ENCODE results near the gene BMPER. TPM values are rescaled to one million over a fixed set of nuclear protein-coding genes. Genes with fewer than 3 reads are reported as not detected.

Gene BMPER
- total and polyA plus RNA-seq, 12 donors: 0.29 to 1.9 (median 0.85) TPM; not detected in 2

DNA sequence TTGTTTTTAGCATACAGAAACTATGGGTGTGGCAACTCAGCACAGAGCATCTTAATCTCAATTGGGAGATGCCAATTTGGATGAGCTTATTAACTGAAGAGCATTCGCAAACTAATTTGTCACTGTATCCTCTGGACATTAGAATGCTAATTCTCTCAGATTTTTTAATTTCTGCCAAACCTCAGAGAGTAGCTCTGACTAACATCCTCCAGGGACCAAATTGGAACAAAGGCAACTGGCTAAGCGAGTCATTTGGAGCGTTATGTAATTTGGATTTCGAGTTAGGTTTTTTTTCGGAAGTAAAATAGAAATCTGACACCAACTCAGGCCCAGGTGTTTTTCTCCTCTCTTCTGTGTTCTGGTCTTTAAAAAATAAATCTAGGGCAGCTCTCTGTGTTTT, 201.9 kb downstream of the BMPER start:
- no peaks in the 10 kb centered on the region for H3K4me1 ChIP-seq (replicated peaks in 1 of 2)
- no peaks in the 10 kb centered on the region for H3K9me3 ChIP-seq (replicated peaks in 1 of 3)
- peak in 1 of 7 donors; percentile 25 for DNase-seq
- WGBS, 4 donors: 46 to 59% (median 55%) methylated on average over 5 of the region's 5 CpGs
- H3K36me3 ChIP-seq (replicated peaks in 1 of 2): no peaks in the 10 kb centered on the region
- TF ChIP-seq, protein P1, sequence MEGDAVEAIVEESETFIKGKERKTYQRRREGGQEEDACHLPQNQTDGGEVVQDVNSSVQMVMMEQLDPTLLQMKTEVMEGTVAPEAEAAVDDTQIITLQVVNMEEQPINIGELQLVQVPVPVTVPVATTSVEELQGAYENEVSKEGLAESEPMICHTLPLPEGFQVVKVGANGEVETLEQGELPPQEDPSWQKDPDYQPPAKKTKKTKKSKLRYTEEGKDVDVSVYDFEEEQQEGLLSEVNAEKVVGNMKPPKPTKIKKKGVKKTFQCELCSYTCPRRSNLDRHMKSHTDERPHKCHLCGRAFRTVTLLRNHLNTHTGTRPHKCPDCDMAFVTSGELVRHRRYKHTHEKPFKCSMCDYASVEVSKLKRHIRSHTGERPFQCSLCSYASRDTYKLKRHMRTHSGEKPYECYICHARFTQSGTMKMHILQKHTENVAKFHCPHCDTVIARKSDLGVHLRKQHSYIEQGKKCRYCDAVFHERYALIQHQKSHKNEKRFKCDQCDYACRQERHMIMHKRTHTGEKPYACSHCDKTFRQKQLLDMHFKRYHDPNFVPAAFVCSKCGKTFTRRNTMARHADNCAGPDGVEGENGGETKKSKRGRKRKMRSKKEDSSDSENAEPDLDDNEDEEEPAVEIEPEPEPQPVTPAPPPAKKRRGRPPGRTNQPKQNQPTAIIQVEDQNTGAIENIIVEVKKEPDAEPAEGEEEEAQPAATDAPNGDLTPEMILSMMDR (IDR thresholded peaks at IDR 0.05): no peak
- no peak for TF ChIP-seq POLR2A (IDR thresholded peaks at IDR 0.05)
- no peak overlapping the region for H3K4me3 ChIP-seq
- H3K27ac ChIP-seq: no peak overlapping the region
- intact Hi-C loops (cut with DNase I): no loop called here
- H3K27me3 ChIP-seq: no peaks in the 10 kb centered on the region

DNA sequence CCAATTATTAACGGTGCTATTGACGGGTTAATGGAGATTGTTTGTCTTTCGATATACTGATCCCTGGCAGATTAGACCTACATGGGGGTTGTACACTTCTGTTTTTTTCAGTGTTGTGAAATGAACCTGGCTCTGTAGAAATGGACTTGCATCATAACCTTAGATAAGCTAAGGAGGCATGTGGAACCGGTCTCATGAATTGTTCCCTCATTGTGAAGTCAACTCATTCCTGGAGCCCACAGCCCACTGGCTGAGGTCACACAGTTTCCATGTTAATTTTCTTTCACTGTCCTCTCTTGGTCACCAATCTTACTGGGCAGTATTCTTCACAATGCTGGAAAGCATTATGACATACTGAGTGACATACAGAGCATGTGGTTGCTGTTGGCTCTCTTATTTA, 202.8 kb downstream of the BMPER start:
- no peak for DNase-seq
- Histone ChIP-seq H3K4me3 (no peak overlapping the region), H3K27me3 (no peaks in the 10 kb centered on the region), H3K4me1 (replicated peaks in 1 of 2) (no peaks in the 10 kb centered on the region), H3K9me3 (replicated peaks in 1 of 3) (no peaks in the 10 kb centered on the region), H3K36me3 (replicated peaks in 1 of 2) (no peaks in the 10 kb centered on the region), H3K27ac (no peak overlapping the region)
- intact Hi-C loops (cut with DNase I): no loop called here
- TF ChIP-seq, protein P1 (IDR thresholded peaks at IDR 0.05): no peak
- WGBS, 4 donors: 77 to 93% (median 86%) methylated on average over 4 of the region's 4 CpGs

DNA sequence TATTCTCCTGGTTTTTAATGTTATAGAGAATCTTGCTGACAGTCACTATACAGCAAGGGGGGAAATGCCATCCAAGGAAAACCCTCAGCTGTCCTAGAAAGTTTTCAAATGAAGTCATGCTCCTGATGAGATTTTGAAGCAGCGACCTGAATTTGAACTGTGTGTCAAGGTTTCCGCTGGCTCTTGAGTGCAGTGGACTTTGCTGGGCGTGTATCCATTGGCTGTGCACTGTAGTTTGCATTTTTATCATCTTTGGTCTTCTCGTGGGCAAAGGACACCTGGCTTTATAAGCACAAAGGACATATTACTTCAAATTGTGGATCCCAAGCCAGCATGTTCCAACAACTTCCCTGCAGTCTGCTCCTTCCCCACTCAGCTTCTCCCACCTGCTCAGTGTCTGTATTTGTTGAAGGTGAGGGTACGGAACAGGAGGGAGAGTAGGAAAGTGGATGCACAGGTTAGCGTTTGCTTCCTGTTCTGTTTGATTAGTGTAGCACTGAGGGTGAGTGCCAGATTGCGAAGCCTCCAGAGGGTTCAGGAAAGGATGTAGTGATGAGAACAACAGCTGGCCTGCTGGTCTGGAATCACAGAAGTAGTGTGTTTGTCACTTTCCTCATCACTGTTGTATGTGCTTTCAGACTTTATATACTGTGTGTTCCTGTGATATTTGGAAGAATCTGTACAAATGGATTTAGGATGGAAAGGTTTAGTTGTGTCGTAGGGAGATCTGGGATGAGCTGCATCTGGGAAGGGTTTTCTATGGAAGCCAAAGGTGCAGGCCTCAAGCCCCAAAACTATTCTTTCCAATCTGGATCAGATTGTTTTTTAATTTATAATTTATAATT, 204.8 kb downstream of the BMPER start:
- Histone ChIP-seq H3K4me3 (no peak overlapping the region), H3K27ac (no peak overlapping the region), H3K27me3 (no peaks in the 10 kb centered on the region), H3K36me3 (replicated peaks in 1 of 2) (no peaks in the 10 kb centered on the region), H3K9me3 (replicated peaks in 1 of 3) (no peaks in the 10 kb centered on the region), H3K4me1 (replicated peaks in 1 of 2) (no peaks in the 10 kb centered on the region)
- TF ChIP-seq, protein P1 (IDR thresholded peaks at IDR 0.05): no peak
- no peak for TF ChIP-seq POLR2A (IDR thresholded peaks at IDR 0.05)
- 67 to 72% (median 69%) methylated on average over 7 to 8 of the region's 8 CpGs for WGBS, 4 donors
- intact Hi-C loops (cut with DNase I): no loop called here
- no peak for DNase-seq

DNA sequence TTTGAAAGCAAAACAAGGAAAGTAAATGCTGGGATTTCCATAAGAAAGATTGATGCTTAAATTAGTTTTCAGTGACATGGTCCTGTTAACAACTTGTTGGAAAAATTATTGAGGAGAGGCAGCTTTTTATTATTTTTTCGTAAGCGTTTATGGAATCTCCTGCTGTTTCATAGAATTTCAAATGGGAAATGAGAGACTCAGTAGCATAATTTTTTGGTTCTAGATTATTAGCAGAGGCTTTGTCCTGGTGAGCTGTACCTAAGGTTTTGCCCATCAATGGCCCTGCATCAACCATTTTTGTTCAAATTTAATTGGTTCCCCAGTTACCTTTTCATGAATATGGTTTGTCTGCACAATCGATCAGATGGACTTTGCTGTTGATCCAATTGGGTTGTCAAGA, 205.7 kb downstream of the BMPER start:
- intact Hi-C loops (cut with DNase I): no loop called here
- no peak overlapping the region for H3K4me3 ChIP-seq
- 71 to 87% (median 74%) methylated on average over 3 of the region's 3 CpGs for WGBS, 4 donors

More for the DNA sequence above, 205.7 kb downstream of the BMPER start:
- Histone ChIP-seq H3K27ac (no peak overlapping the region), H3K27me3 (no peaks in the 10 kb centered on the region), H3K4me1 (replicated peaks in 1 of 2) (no peaks in the 10 kb centered on the region), H3K9me3 (replicated peaks in 1 of 3) (no peaks in the 10 kb centered on the region), H3K36me3 (replicated peaks in 1 of 2) (no peaks in the 10 kb centered on the region)
- no peak for TF ChIP-seq POLR2A (IDR thresholded peaks at IDR 0.05)
- TF ChIP-seq, protein P1 (IDR thresholded peaks at IDR 0.05): no peak
- no peak for DNase-seq

Data from adrenal gland (tissue), 12 donors.